Transverse colon (tissue), 4 donors: ENCODE measurements around the gene OOEP. TPM values are rescaled to one million over a fixed set of nuclear protein-coding genes. Genes with fewer than 3 reads are reported as not detected.

Source experiments
- DNase-seq: peaks from one replicate; pipeline ENCODE4 v3.0.0-alpha.2; 2019
- H3K27ac ChIP-seq, 4 donors: fragments of 200-600 bp; sonication (generic); 2 replicates each; pipeline ENCODE4 v1.5.1; 2016 to 2018; ENCODE audit warnings: inconsistent platforms in 4 of 4
- H3K27me3 ChIP-seq: fragments of 200-600 bp; sonication (generic); 2 replicates; pipeline ENCODE4 v1.5.1; 2017; ENCODE audit warnings: inconsistent platforms
- H3K36me3 ChIP-seq, 4 donors: fragments of 200-600 bp; sonication (generic); 2 replicates each; pipeline ENCODE4 v1.5.1; 2017 to 2019; ENCODE audit warnings: inconsistent platforms in 4 of 4
- H3K4me1 ChIP-seq, 4 donors: fragments of 200-600 bp; sonication (generic); 2 replicates each; pipeline ENCODE4 v1.5.1; 2017 to 2020; ENCODE audit warnings: inconsistent platforms in 4 of 4
- H3K4me3 ChIP-seq, 4 donors: fragments of 200-600 bp; sonication (generic); 1 replicate in 1 of 4; 2 replicates in 3 of 4; pipeline versions ENCODE4 v1.5.1 to v1.6.1; 2017 to 2019; ENCODE audit warnings: inconsistent platforms in 4 of 4
- H3K9me3 ChIP-seq, 2 donors: fragments of 200-600 bp; sonication (generic); 2 replicates each; pipeline ENCODE4 v1.5.1; 2017 to 2019; ENCODE audit warnings: inconsistent platforms in 2 of 2
- CTCF ChIP-seq, 5 experiments: fragments of 200-600 bp in 3 of 5; fragments of 450-650 bp in 2 of 5; sonication (generic) in 3 of 5; IDR thresholded peaks; 1 replicate in 2 of 5; 2 replicates in 3 of 5; pipeline ENCODE4 v1.5.1; 2016 to 2017; ENCODE audit warnings: antibody characterized with exemption in 5 of 5, inconsistent platforms in 3 of 5, mild to moderate bottlenecking in 2 of 5, moderate library complexity in 1 of 5
- EP300 ChIP-seq: sonication (generic); formaldehyde crosslinking; IDR thresholded peaks from one replicate; pipeline ENCODE4 v1.6.1; 2017; ENCODE audit warnings: antibody characterized with exemption, low read depth
- POLR2A ChIP-seq: fragments of 450-650 bp; IDR thresholded peaks from one replicate; pipeline ENCODE4 v1.6.1; 2016; ENCODE audit warnings: antibody characterized with exemption, mild to moderate bottlenecking, moderate library complexity
- POLR2AphosphoS5 ChIP-seq, 3 donors: sonication (generic); formaldehyde crosslinking; IDR thresholded peaks; one replicate each; pipeline ENCODE4 v1.6.1; 2016; ENCODE audit warnings: antibody characterized with exemption in 3 of 3
- WGBS, 2 donors: methylation state at CpG; one replicate each; pipeline ENCODE4 v1.1.5; 2018; ENCODE audit warnings: low coverage in 1 of 2; 5-methylcytosine and 5-hydroxymethylcytosine counted together
- in situ Hi-C, 4 donors: fragments of 200-750 bp; cut with MboI; loops; one replicate each; pipeline versions ENCODE4 v1.15.0 to v1.15.1; 2017; ENCODE audit warnings: low sequenced_read_pairs in 3 of 4, low pct_ligation_motif_present in 1 of 4, low pct_unique_long_range_greater_than_20kb in 1 of 4
- intact Hi-C: fragments of 100-400 bp; cut with DNase I; formaldehyde crosslinking; loops from one replicate; pipeline ENCODE4 v1.15.1; 2023; ENCODE audit warnings: low total_unique reads
- total RNA-seq, 4 donors: library from RNA; depleted of rRNA; stranded (reverse); fragments of >200 nt; gene quantifications; one replicate each; pipeline ENCODE4 v1.1.0, GENCODE V29; 2016

Gene OOEP
- not detected for total RNA-seq

GRCh38 chr6:73369563-73369962 lies at the start of gene OOEP:
Gene OOEP, minus strand, starts transcription at chr6:73369897. Its CDS starts 105 bp downstream, at chr6:73369792.
- WGBS, 2 donors: 97% methylated on average over 36 of the region's 36 CpGs; no CpG with 5 or more reads in 1 of the 2 donors
- Histone ChIP-seq H3K9me3 (no peaks in the 10 kb centered on the region), H3K27me3 (no peaks in the 10 kb centered on the region), H3K27ac (no peak within 1 kb of the TSS), H3K36me3 (no peaks in the 10 kb centered on the region), H3K4me3 (no peak within 1 kb of the TSS), H3K4me1 (no peaks in the 10 kb centered on the region)
- no peak for DNase-seq
- in situ Hi-C loops: no loop called here
- TF ChIP-seq POLR2A (no peak), POLR2AphosphoS5 (IDR thresholded peaks at IDR 0.05) (no peak), CTCF (IDR thresholded peaks at IDR 0.05) (no peak), EP300 (no peak)
- intact Hi-C loops: no loop called here

- TF ChIP-seq POLR2A (no peak), POLR2AphosphoS5 (IDR thresholded peaks at IDR 0.05) (no peak), EP300 (no peak), CTCF (IDR thresholded peaks at IDR 0.05) (no peak)
- H3K36me3 ChIP-seq: no peaks in the 10 kb centered on the region
- H3K27me3 ChIP-seq: no peaks in the 10 kb centered on the region
- in situ Hi-C loops: no loop called here
- H3K9me3 ChIP-seq: no peaks in the 10 kb centered on the region
- no peaks in the 10 kb centered on the region for H3K4me1 ChIP-seq
- H3K4me3 ChIP-seq: no peak overlapping the region
- no peak overlapping the region for H3K27ac ChIP-seq
- no peak for DNase-seq
- WGBS, 2 donors: 83 to 92% methylated on average over 11 of the region's 11 CpGs
- intact Hi-C loops: no loop called here
Measured at GRCh38 chr6:73418081-73418741, 48.5 kb upstream of the OOEP start.

GRCh38 chr6:73413102-73413501 lies 43.4 kb upstream of the OOEP start:
- DNase-seq: no peak

GRCh38 chr6:73409395-73409794 lies 39.7 kb upstream of the OOEP start:
- no peak for TF ChIP-seq POLR2AphosphoS5 (IDR thresholded peaks at IDR 0.05)
- no peak for TF ChIP-seq POLR2A
- TF ChIP-seq EP300: no peak
- TF ChIP-seq CTCF (IDR thresholded peaks at IDR 0.05): no peak
- no peak overlapping the region for H3K27ac ChIP-seq
- H3K4me1 ChIP-seq: no peaks in the 10 kb centered on the region
- intact Hi-C loops (no loop called here), in situ Hi-C loops (no loop called here)
- no peak for DNase-seq
- H3K27me3 ChIP-seq: no peaks in the 10 kb centered on the region
- H3K4me3 ChIP-seq: no peak overlapping the region
- no peaks in the 10 kb centered on the region for H3K36me3 ChIP-seq
- H3K9me3 ChIP-seq: no peaks in the 10 kb centered on the region
- 71 to 100% methylated on average over 1 of the region's 1 CpG for WGBS, 2 donors

More at GRCh38 chr6:73413102-73413501, 43.4 kb upstream of the OOEP start:
- Histone ChIP-seq H3K27ac (no peak overlapping the region), H3K27me3 (no peaks in the 10 kb centered on the region), H3K36me3 (no peaks in the 10 kb centered on the region), H3K4me3 (no peak overlapping the region), H3K4me1 (no peaks in the 10 kb centered on the region), H3K9me3 (no peaks in the 10 kb centered on the region)
- intact Hi-C loops (no loop called here), in situ Hi-C loops (no loop called here)
- no peak for TF ChIP-seq POLR2A
- no peak for TF ChIP-seq CTCF (IDR thresholded peaks at IDR 0.05)
- WGBS, 2 donors: 82% methylated on average over 3 of the region's 3 CpGs
